ENCODE results near the gene SPATA22. TPM values are rescaled to one million over a fixed set of nuclear protein-coding genes. Genes with fewer than 3 reads are reported as not detected.
"Not testable (repeated sequence)": the region's sequence is repeated elsewhere in the genome, so short reads cannot be mapped to it uniquely, and the experiment has no call there.

SPATA22 gene, protein sequence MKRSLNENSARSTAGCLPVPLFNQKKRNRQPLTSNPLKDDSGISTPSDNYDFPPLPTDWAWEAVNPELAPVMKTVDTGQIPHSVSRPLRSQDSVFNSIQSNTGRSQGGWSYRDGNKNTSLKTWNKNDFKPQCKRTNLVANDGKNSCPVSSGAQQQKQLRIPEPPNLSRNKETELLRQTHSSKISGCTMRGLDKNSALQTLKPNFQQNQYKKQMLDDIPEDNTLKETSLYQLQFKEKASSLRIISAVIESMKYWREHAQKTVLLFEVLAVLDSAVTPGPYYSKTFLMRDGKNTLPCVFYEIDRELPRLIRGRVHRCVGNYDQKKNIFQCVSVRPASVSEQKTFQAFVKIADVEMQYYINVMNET
- 0.67 TPM for total RNA-seq

DNA sequence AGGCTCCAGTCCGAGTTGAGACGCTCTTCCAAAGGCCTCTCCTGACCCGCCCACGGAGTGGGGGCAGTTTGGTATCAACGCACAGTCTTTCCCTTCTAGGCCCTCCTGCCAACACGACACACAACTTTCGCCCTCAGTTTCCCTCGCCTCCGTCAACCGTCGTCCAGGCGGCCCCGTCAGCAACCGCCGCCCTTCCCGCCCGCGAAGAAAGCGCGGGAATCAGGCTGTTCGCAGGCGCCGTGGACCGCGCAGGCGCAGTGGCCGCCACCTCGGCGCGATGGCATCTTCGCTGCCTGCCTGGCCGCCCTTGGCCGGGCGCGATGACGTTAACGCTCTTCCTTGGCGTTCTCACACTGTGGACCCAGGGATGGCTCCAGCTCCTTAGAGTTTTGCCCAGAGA is at the start of gene SPATA22:
Gene SPATA22, minus strand, starts transcription at position 221 of the 400 bp plus-strand sequence. CDS start 2,494 bp downstream, outside the sequence.
- no peak for ATAC-seq
- no peak for DNase-seq (ENCODE audit: low spot score)
- intact Hi-C loops (cut with DNase I), result loop anchor here (10.0 kb wide), 1 partner anchor 63 kb away; no protein-coding TSS in a partner anchor

DNA sequence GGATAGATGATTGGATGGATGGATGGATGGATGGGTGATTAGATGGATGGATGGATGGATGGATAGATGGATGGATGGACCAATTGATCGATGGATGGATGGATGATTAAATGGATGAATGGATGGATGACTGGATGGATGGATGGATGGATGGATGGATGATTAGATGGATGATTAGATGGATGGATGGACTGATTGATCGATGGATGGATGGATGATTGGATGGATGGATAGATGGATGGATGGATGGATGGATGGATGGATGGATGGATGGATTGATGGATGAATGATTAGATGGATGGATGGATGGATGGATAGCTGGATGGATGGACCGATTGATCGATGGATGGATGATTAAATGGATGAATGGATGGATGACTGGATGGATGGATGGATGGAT is 47.9 kb upstream of the SPATA22 start:
- ATAC-seq; intact Hi-C loops (cut with DNase I); DNase-seq (ENCODE audit: low spot score): not testable (repeated sequence)

GRCh38 chr17:3514873-3515272 is 43.3 kb upstream of the SPATA22 start:
- no peak for DNase-seq (ENCODE audit: low spot score)
- intact Hi-C loops (cut with DNase I), result no loop called here
- ATAC-seq, result no peak

GRCh38 chr17:3514167-3514566 is 42.5 kb upstream of the SPATA22 start:
- intact Hi-C loops (cut with DNase I); ATAC-seq; DNase-seq (ENCODE audit: low spot score): not testable (repeated sequence)

DNA sequence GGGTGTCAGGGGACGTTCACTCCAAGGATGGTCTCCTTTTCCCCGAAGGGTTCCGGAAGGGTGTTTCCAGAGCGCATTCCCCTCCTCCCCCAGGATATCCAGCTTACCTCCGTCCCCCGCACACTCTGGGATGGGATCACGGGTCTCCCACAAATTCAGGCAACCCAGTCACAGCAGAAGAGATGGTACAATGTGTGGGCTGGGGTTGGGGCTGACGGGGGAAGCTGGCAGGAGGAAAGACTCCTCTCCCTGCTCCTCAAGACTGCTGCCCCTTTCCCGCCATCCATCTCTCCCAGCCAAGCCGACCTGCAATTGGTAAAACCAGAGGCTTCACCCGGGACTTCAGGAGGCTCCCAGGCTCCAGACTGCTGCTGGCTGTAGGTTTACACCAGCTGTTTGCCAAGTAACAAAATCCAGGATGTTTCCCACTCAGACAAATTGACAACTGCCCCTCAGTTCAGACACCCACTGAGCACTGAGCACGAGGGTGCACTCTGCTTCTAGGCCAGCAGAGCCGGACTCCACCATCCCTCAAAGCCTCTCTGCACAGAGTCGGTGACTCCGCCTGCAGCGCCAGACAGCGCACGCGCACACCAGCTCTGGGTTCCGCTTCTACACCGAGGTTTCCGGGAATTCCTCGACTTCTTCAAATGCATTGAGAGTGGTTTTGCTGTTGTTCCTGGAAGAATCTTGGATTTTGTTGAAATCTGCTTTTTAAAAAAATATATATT is 41.9 kb upstream of the SPATA22 start:
- intact Hi-C loops (cut with DNase I), result no loop called here
- ATAC-seq (peak; percentile 37), DNase-seq (ENCODE audit: low spot score) (no peak)

GRCh38 chr17:3512505-3513171 is 41.0 kb upstream of the SPATA22 start:
- DNase-seq (ENCODE audit: low spot score) (peak; percentile 84), ATAC-seq (peak; percentile 98)
- intact Hi-C loops (cut with DNase I), result no loop called here

- no peak for DNase-seq (ENCODE audit: low spot score)
- intact Hi-C loops (cut with DNase I), result no loop called here
- peak; percentile 75 for ATAC-seq
Measured at GRCh38 chr17:3511852-3512504, 40.4 kb upstream of the SPATA22 start.

GRCh38 chr17:3510090-3510489 is 38.5 kb upstream of the SPATA22 start:
- ATAC-seq (no peak), DNase-seq (ENCODE audit: low spot score) (no peak)
- intact Hi-C loops (cut with DNase I), result no loop called here

DNA sequence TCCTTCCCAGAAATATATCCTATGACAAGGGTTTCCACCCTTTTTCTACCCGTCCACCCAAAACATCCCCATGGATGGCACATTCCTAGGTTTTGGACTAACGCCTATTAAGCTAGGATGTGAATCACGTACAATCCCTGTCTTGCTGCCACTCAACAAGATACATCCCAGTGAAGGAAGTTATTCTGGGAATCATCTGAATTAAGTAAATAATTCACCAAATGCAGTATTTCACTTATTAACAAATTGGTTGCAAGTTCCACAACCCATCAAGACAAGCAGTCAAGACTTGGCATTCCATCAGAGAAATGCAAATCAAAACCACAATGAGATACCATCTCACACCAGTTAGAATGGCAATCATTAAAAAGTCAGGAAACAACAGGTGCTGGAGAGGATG is 36.2 kb upstream of the SPATA22 start:
- ATAC-seq, result no peak
- intact Hi-C loops (cut with DNase I), result no loop called here
- DNase-seq (ENCODE audit: low spot score), result no peak

GRCh38 chr17:3507071-3507470 is 35.5 kb upstream of the SPATA22 start:
- ATAC-seq (no peak), DNase-seq (ENCODE audit: low spot score) (no peak)
- intact Hi-C loops (cut with DNase I), result no loop called here

- no peak for ATAC-seq
- intact Hi-C loops (cut with DNase I), result no loop called here
- no peak for DNase-seq (ENCODE audit: low spot score)
Measured at GRCh38 chr17:3506054-3506453, 34.4 kb upstream of the SPATA22 start.

DNA sequence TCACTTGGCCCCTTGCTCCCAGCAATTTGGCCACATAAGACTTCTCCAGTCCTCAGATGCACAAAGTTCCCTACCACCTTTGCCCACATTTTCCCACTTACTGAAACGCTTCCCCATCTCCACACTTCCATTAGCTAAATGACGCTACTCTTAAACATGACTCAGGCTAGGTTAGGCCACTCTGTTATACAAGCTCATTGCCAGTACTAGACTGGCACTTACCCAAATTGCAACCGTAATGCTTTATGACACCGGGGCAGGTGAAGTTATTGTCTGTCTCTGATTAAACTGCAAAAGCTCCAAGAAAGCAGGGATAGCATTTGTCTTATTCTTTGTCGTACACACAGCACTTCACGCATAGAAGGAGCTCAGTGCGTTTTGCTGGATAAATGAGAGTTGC is 33.4 kb upstream of the SPATA22 start:
- no peak for DNase-seq (ENCODE audit: low spot score)
- no peak for ATAC-seq
- intact Hi-C loops (cut with DNase I), result no loop called here

- intact Hi-C loops (cut with DNase I), result no loop called here
- DNase-seq (ENCODE audit: low spot score) (no peak), ATAC-seq (no peak)
Measured at GRCh38 chr17:3503285-3503684, 31.7 kb upstream of the SPATA22 start.

DNA sequence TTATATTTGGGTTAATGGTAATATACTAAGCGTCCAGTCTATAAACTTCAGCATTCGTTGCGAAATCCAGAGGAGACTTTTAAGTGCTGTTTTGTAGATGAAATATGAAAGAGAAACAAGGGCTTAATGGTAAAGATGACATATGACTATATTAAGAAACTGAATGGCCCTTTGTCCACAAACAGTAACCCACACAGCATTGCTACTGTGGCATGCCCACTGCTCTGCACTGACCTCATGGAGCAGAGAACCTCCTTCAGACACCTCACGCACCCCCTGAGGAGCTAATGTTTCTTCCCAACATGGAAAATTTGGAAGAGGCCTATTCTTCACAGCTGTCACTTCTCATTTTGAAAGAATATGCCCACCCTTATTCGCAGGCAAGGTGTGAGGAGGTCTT is 30.8 kb upstream of the SPATA22 start:
- DNase-seq (ENCODE audit: low spot score), result no peak
- ATAC-seq, result peak; percentile 86
- intact Hi-C loops (cut with DNase I), result no loop called here

DNA sequence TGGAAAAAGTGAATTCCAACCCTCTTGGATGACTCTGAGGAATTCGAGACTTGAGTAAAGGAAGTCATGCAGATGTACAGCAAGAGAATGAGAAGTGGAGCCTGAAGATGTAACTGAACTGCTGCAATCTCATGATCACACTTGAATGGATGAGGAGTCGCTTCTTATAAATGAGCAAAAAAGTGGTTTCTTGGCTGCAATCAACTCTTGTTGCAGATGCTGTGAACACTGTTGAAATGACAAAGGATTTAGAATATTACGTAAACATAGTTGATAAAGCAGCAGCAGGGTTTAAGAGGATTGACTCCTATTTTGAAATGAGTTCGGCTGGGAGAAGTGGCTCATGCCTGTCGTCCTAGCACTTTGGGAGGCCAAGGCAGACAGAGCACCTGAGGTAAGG is 29.7 kb upstream of the SPATA22 start:
- DNase-seq (ENCODE audit: low spot score), result no peak
- ATAC-seq, result no peak
- intact Hi-C loops (cut with DNase I), result no loop called here

DNA sequence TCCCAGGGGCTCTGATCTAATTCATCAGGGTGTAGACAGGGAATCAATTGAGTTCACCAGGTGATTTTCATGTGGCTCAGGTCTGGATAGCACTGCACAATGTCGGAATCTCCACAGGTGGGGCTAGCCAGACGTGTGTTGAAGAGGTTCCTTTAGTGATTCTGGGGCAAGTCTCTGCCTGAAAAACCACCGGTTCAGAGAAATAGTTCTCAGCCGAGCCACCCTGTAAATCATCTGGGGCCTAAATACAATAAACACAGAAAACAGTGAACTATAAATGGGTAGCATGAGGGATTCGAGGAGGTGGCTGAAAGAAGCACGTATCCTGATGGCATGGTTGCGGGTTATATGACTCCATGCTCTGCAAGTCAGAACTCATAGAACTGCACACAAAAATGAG is 25.5 kb upstream of the SPATA22 start:
- intact Hi-C loops (cut with DNase I), result no loop called here
- ATAC-seq, result no peak
- DNase-seq (ENCODE audit: low spot score), result no peak

DNA sequence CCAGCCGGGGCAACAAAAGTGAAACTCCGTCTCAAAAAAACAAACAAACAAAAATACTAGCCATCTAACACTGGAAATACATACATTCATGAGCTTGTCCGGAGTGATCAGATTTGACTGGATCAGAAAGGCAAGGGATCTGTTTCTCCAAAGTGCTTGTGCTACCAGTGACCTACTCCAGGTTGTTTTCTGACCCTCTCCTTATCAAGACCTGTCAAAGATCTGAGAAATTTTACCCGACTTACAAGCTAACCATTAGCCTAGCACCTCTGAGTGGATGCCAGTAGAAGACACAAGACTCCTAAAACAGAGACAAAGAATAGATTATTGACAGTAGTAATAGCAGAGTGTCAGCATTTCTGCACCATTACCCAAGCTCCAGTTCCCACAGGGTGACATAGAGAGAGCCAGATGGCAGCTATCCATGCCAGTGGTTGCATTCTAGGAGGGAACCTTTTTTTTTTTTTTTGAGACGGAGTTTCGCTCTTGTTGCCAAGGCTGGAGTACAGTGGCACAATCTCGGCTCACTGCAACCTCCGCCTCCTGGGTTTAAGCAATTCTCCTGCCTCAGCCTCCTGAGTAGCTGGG is 14.0 kb upstream of the SPATA22 start:
- DNase-seq (ENCODE audit: low spot score) (no peak), ATAC-seq (no peak)
- intact Hi-C loops (cut with DNase I), result no loop called here

DNA sequence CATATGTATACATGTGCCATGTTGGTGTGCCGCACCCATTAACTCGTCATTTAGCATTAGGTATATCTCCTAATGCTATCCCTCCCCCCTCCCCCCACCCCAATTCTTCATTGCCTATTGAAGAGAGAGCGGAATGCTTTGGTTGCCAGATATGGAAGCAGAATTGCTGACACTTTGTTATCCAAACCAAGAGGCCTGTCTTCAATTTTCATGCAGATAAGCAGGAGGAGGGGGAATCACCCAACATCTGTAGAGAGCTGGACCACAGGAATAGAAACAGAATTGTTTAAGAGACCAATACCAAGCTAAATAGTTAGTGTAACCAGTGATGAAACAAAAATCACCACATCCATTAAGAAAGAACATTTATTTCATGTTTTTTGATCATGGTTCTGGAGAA is 11.2 kb upstream of the SPATA22 start:
- ATAC-seq, result no peak
- intact Hi-C loops (cut with DNase I), result no loop called here
- DNase-seq (ENCODE audit: low spot score), result no peak

GRCh38 chr17:3479988-3480387 is 8.4 kb upstream of the SPATA22 start:
- no peak for ATAC-seq
- intact Hi-C loops (cut with DNase I), result loop anchor here (10.0 kb wide), 1 partner anchor 55 kb away; no protein-coding TSS in a partner anchor
- no peak for DNase-seq (ENCODE audit: low spot score)
